GM18861 (cell line): ENCODE data around the gene SLC28A2.
"Not testable (repeated sequence)": the region's sequence is repeated elsewhere in the genome, so short reads cannot be mapped to it uniquely, and the experiment has no call there.

Source experiments
- ATAC-seq: cut with Tn5 transposase; IDR thresholded peaks from one replicate; pipeline ENCODE4 v1.9.1; 2021; ENCODE audit not compliant: unreplicated experiment

SLC28A2 gene

GRCh38 chr15:45259796-45260195 is 7.8 kb downstream of the SLC28A2 start:
- ATAC-seq = no peak

GRCh38 chr15:45262906-45263461 is 10.9 kb downstream of the SLC28A2 start:
- ATAC-seq = no peak

- no peak for ATAC-seq
Observed at GRCh38 chr15:45263854-45264253, 11.8 kb downstream of the SLC28A2 start.

- ATAC-seq = no peak
Observed at GRCh38 chr15:45265506-45265905, 13.5 kb downstream of the SLC28A2 start.

GRCh38 chr15:45268135-45268534 is 16.1 kb downstream of the SLC28A2 start:
- no peak for ATAC-seq

- no peak for ATAC-seq
Observed at GRCh38 chr15:45274636-45275380, 22.8 kb downstream of the SLC28A2 start.

GRCh38 chr15:45276831-45277230 is 24.8 kb downstream of the SLC28A2 start:
- no peak for ATAC-seq

- peak; percentile 98 for ATAC-seq
Observed at GRCh38 chr15:45279024-45279698, 27.1 kb downstream of the SLC28A2 start.

GRCh38 chr15:45285413-45285812 is 33.4 kb downstream of the SLC28A2 start:
- no peak for ATAC-seq

GRCh38 chr15:45287390-45287956 is 35.4 kb downstream of the SLC28A2 start:
- ATAC-seq = no peak

- ATAC-seq = no peak
Observed at GRCh38 chr15:45288947-45289346, 36.9 kb downstream of the SLC28A2 start.

- no peak for ATAC-seq
Observed at GRCh38 chr15:45291822-45292582, 40.0 kb downstream of the SLC28A2 start.

- ATAC-seq = not testable (repeated sequence)
Observed at GRCh38 chr15:45293326-45293725, 41.3 kb downstream of the SLC28A2 start.

- not testable (repeated sequence) for ATAC-seq
Observed at GRCh38 chr15:45298964-45299378, 46.9 kb downstream of the SLC28A2 start.

- ATAC-seq = no peak
Observed at GRCh38 chr15:45304711-45305110, 52.7 kb downstream of the SLC28A2 start.

- ATAC-seq = no peak
Observed at GRCh38 chr15:45306105-45306504, 54.1 kb downstream of the SLC28A2 start.

- ATAC-seq = no peak
Observed at GRCh38 chr15:45307230-45307924, 55.3 kb downstream of the SLC28A2 start.

- ATAC-seq = not testable (repeated sequence)
Observed at GRCh38 chr15:45314117-45314516, 62.1 kb downstream of the SLC28A2 start.

GRCh38 chr15:45314960-45315359 is 62.9 kb downstream of the SLC28A2 start:
- no peak for ATAC-seq

- ATAC-seq = no peak
Observed at GRCh38 chr15:45319472-45320214, 67.6 kb downstream of the SLC28A2 start.
